Measurements from ENCODE around the gene DUSP8.

The DUSP8 gene

DNA sequence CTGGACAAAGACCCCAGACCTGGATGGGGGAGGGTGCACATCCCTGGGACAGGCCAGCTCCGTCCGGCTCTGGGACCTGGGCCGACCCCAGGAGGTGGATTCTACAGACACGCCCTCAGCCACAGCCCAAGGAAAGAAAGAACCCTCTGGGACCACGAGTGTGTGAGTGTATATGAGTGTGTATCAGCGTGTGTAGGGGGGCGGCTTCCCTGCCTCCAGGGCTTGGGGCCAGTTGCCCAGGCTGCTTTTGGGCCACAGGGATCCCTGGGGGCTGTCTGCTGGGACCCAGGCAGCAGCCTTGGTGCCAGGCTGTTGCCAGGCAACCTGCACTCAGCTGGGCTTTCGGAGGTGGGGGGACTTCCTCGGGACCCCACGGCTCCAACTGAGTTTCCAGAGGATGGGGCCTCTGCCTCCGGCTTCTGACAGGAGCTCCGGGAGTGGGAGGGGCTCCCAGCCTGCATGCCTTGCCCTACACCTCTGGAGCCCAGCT lies 8.9 kb downstream of the DUSP8 start:
- H3K4me3 ChIP-seq (ENCODE audit: low read depth, low read length) = no peak overlapping the region
- no peak for TF ChIP-seq CTCF (conservative IDR thresholded peaks at IDR 0.05; ENCODE audit: low read depth, low read length)

DNA sequence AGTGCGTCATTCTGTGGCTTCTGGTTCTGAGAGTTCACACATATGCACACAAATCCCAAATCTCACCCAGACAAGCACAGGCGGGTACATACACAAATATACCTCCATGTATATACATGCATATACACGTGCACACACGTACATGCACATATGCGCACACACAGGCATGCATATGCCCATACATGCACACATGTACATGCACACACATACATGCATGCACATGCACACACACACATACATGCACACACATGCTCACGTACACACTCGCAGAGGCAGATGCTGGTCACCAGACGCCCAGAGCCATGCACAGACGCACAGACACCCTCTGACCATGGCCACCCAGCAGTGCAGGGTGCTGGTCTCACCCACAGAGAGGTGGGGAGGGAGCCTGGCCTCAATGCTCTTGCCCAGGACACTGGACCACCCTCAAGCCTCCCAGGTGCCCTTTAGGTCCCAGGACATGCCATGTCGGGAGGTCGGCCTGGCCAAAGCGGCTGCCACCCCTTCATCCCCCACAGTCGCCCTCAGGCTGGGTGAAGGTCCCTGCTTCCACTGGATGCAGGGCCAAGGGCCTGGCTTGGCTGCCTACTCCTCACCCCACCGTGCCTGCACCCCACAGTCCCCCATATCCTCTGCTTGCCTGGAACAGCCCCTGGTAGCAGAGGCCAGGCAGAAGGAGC lies 9.5 kb downstream of the DUSP8 start:
- no peak for DNase-seq (ENCODE audit: low read depth)
- no peak overlapping the region for H3K4me3 ChIP-seq (ENCODE audit: low read depth, low read length)
- TF ChIP-seq CTCF (conservative IDR thresholded peaks at IDR 0.05; ENCODE audit: low read depth, low read length) = no peak

More for the DNA sequence above, 8.9 kb downstream of the DUSP8 start:
- no peak for DNase-seq (ENCODE audit: low read depth)

DNA sequence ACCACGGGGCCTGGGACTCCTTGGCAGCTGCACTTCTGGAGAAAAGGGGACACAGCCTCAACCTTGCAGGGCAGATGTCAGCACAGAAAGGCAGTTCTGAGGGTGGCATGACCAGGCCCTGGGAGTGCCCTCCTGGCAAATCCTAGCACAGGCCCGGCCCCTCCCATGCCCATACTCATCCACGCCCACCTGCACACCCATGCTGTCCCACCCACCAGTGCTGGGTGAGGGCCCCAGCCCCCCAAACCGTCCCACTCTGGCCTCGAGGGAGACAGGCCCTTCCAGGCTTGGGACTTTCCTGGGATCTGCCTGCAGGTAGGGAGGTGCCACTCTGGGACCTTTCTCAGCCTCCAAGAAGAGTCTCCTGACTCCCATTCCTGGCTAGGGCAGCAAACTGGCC lies 10.1 kb downstream of the DUSP8 start:
- DNase-seq (ENCODE audit: low read depth) = no peak
- no peak for TF ChIP-seq CTCF (conservative IDR thresholded peaks at IDR 0.05; ENCODE audit: low read depth, low read length)
- H3K4me3 ChIP-seq (ENCODE audit: low read depth, low read length) = no peak overlapping the region

DNA sequence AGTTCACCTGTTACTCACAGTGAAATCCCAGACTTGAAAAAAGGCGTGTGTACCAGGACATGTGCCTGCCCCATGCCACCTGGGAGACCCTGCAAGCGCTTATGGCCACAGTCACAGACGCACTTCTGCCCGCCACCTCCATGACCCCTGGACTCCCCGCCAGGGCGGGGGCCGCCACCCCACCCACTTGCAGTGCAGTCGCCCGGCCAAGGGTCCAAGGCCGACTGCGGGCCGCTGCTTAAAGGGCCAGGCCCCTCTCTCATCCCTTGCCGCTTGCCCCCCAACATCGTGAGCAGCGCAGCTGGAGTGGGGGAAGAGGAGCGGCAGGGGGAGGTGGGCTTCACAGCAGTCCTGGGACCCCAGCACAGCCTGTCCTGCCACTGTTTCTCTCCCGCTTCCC lies 10.8 kb downstream of the DUSP8 start:
- DNase-seq (ENCODE audit: low read depth) = no peak
- TF ChIP-seq CTCF (conservative IDR thresholded peaks at IDR 0.05; ENCODE audit: low read depth, low read length) = no peak
- H3K4me3 ChIP-seq (ENCODE audit: low read depth, low read length) = no peak overlapping the region

DNA sequence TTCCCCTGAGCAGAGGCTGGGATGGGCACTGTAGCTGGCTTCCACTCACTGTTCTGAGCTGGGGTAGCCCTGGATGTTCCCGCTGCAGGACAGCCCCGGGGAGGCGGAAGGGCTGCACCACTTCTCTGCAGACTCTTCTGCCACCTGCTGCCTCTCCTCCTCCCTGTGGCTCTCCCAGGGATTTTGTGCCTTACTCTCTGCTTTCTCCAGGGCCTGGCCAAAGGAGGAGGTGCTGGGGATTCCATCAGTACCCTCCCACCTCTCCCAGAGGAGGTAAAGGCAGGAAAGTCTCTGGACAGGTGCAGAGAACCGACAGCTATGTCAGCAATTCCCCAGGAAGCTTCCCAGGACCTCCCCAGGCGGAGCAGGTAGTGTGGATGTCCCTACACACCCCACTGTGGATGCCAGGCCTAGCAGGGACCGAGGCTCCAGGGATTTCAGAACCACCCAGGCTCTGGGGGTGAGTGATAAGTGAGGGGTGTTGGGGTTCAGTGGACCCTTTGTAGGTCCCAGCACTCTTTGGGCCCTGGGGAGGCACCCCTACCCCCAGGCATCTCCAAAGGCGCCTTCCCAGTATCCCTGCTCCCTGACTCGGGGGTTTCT lies 11.3 kb downstream of the DUSP8 start:
- TF ChIP-seq CTCF (conservative IDR thresholded peaks at IDR 0.05; ENCODE audit: low read depth, low read length) = no peak
- DNase-seq (ENCODE audit: low read depth) = no peak
- no peak overlapping the region for H3K4me3 ChIP-seq (ENCODE audit: low read depth, low read length)

DNA sequence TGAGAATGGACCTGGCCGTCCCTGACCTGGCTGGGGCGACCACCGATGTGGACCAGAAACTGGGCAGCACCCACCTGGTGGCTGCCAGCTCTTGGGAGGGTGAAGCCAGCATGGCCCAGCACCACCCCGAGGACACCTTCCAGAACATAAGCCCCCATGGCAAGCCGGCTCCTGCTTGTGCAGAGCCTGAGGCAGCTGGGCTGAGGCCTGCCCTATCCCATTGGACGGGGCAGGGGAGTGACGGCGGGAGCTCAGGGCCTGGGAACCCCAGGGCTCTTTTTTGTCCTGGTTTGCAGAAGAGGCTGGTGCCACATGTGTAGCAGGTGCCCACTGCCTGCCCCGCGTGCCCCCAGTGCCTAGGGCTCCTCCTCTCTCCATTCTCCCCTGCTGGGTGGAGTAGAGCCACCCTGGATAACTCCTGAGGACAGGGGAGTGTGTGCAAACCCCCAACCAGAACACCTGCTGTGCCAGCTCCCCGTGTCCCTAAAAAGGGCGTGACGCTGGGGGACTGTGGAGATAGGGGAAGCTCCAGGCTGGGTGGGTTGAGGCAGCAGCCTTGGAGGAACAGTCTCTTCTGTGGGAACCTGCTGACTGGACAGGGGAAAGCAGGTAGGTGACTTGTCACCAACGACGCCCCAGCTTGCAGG lies 11.9 kb downstream of the DUSP8 start:
- DNase-seq (ENCODE audit: low read depth) = no peak
- TF ChIP-seq CTCF (conservative IDR thresholded peaks at IDR 0.05; ENCODE audit: low read depth, low read length) = no peak

More for the DNA sequence above, 11.9 kb downstream of the DUSP8 start:
- H3K4me3 ChIP-seq (ENCODE audit: low read depth, low read length) = no peak overlapping the region
